ENCODE data around the gene BPHL. TPM values are rescaled to one million over a fixed set of nuclear protein-coding genes. Genes with fewer than 3 reads are reported as not detected.
A peak's percentile ranks its signal among the peaks of the same experiment; 100 is the strongest.

BPHL gene
- total and polyA plus RNA-seq, 7 donors = 8.6 to 28.9 (median 11.0) TPM

DNA sequence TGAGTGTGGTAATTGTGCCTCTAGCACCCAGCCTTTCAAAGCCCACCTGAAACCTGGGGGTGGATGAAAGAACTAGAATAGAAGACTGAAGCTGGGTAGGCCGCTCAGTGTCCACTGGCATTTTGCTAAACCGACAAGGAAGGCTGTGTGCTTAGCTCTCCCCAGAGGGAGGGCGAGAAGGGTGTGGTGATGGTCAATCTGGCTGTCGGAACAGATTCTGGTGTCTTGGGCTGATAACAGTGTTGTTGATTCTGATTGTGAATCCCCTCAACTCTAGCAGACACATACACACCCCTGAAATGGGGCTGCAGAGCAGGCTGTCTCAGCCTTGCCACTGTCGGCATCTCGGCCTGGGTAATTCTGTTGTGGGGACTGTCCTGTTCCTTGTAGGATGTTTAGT lies 4.1 kb upstream of the BPHL start:
- Histone ChIP-seq H3K27ac (no peak overlapping the region), H3K4me3 (no peak overlapping the region), H3K9me3 (no peaks in the 10 kb centered on the region), H3K4me1 (peaks cover 0 to 10% (median 10%) of the 10 kb centered on the region in 4 donors), H3K27me3 (no peaks in the 10 kb centered on the region), H3K36me3 (peaks cover 0 to 54% (median 15%) of the 10 kb centered on the region in 4 donors)
- intact Hi-C loops (cut with DNase I) = no loop called here
- DNase-seq = no peak
- WGBS, 2 donors = 95 to 97% methylated on average over 6 of the region's 6 CpGs
- TF ChIP-seq, protein P1, sequence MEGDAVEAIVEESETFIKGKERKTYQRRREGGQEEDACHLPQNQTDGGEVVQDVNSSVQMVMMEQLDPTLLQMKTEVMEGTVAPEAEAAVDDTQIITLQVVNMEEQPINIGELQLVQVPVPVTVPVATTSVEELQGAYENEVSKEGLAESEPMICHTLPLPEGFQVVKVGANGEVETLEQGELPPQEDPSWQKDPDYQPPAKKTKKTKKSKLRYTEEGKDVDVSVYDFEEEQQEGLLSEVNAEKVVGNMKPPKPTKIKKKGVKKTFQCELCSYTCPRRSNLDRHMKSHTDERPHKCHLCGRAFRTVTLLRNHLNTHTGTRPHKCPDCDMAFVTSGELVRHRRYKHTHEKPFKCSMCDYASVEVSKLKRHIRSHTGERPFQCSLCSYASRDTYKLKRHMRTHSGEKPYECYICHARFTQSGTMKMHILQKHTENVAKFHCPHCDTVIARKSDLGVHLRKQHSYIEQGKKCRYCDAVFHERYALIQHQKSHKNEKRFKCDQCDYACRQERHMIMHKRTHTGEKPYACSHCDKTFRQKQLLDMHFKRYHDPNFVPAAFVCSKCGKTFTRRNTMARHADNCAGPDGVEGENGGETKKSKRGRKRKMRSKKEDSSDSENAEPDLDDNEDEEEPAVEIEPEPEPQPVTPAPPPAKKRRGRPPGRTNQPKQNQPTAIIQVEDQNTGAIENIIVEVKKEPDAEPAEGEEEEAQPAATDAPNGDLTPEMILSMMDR (IDR thresholded peaks at IDR 0.05) = no peak
- TF ChIP-seq POLR2AphosphoS5 (IDR thresholded peaks at IDR 0.05) (no peak), POLR2A (IDR thresholded peaks at IDR 0.05) (no peak), EP300 (IDR thresholded peaks at IDR 0.05) (no peak)

- intact Hi-C loops (cut with DNase I) = loop anchor here (2.0 kb wide), 1 partner anchor 39 kb away; the partner anchor contains the start of gene TUBB2A
- DNase-seq = no peak
- no peaks in the 10 kb centered on the region for H3K9me3 ChIP-seq
- TF ChIP-seq POLR2A (IDR thresholded peaks at IDR 0.05) = no peak
- TF ChIP-seq, protein P1 (IDR thresholded peaks at IDR 0.05) = no peak
- no peak for TF ChIP-seq EP300 (IDR thresholded peaks at IDR 0.05)
- TF ChIP-seq POLR2AphosphoS5 (IDR thresholded peaks at IDR 0.05) = no peak
- peaks cover 0 to 20% (median 10%) of the 10 kb centered on the region in 4 donors for H3K36me3 ChIP-seq
- 10 to 17% methylated on average over 8 of the region's 8 CpGs for WGBS, 2 donors
- peaks cover 0 to 13% (median 12%) of the 10 kb centered on the region in 4 donors for H3K4me1 ChIP-seq
- H3K27me3 ChIP-seq = no peaks in the 10 kb centered on the region
- H3K27ac ChIP-seq = peak overlapping the region; percentile 88 to 94 (median 92)
- peak overlapping the region; percentile 53 to 91 (median 84) for H3K4me3 ChIP-seq
Observed at GRCh38 chr6:3117912-3118352, 579 bp upstream of the BPHL start.

DNA sequence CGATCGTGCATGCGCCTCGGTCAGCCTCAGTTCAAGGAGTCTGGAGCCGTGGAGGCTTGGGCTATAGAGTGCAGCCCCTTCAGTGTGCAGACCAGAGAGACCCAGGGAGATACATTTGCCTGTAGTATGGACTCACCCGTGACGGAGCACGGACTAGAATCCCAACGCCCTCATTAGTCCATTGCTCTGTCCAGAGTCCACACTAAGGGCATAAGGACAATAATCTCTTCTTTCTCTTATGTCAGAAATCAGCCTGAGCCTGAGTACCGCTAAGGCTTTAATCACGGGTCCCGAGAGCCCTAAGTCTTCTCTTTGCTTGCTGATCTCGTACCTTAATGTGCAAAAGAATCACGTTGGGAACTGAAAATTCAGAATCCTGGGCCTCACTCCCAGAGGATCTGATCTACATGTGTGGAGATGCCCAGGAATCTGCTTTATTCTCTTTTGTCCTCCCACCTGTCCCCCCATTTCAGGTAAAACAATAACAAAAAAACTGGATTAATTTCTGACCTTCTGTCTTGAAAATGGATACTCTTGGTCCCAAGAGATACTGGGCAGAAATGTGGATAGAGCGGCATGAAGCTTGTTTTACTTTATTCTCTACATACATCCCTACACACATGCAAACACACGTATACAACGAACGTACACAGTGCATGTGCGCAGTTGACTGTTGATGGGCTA lies 671 bp downstream of the BPHL start:
- no peak for DNase-seq
- H3K4me3 ChIP-seq = peak overlapping the region; percentile 53 to 91 (median 84)
- no peak for TF ChIP-seq POLR2AphosphoS5 (IDR thresholded peaks at IDR 0.05)
- TF ChIP-seq POLR2A (IDR thresholded peaks at IDR 0.05) = no peak
- TF ChIP-seq, protein P1 (IDR thresholded peaks at IDR 0.05) = no peak
- 23 to 25% methylated on average over 19 of the region's 19 CpGs for WGBS, 2 donors
- intact Hi-C loops (cut with DNase I) = loop anchor here (1.0 to 2.0 kb wide), 2 partner anchors 38 to 50 kb away; partner anchors contain the start of gene TUBB2A
- H3K4me1 ChIP-seq = peaks cover 0 to 13% (median 12%) of the 10 kb centered on the region in 4 donors
- H3K36me3 ChIP-seq = peaks cover 0 to 8% (median 2%) of the 10 kb centered on the region in 4 donors
- no peaks in the 10 kb centered on the region for H3K27me3 ChIP-seq
- no peaks in the 10 kb centered on the region for H3K9me3 ChIP-seq
- H3K27ac ChIP-seq = peak overlapping the region; percentile 88 to 94 (median 92)

- Histone ChIP-seq H3K27me3 (no peaks in the 10 kb centered on the region), H3K9me3 (no peaks in the 10 kb centered on the region), H3K27ac (no peak overlapping the region), H3K4me3 (no peak overlapping the region), H3K36me3 (no peaks in the 10 kb centered on the region), H3K4me1 (peaks cover 0 to 13% (median 12%) of the 10 kb centered on the region in 4 donors)
- WGBS, 2 donors = 87 to 93% methylated on average over 5 of the region's 5 CpGs
- TF ChIP-seq POLR2AphosphoS5 (IDR thresholded peaks at IDR 0.05) (no peak), EP300 (IDR thresholded peaks at IDR 0.05) (no peak), POLR2A (IDR thresholded peaks at IDR 0.05) (no peak)
- TF ChIP-seq, protein P1 (IDR thresholded peaks at IDR 0.05) = no peak
- DNase-seq = no peak
- intact Hi-C loops (cut with DNase I) = loop anchor here (10.0 kb wide), 1 partner anchor 614 kb away; no protein-coding TSS in a partner anchor
Observed at GRCh38 chr6:3120765-3121089, 2.2 kb downstream of the BPHL start.

Measured in sigmoid colon (tissue), 7 donors.